PFSK-1 (cell line): ENCODE measurements around the gene ANO1.

ENCODE experiments used
- FOXP2 ChIP-seq: optimal IDR thresholded peaks from 2 replicates; pipeline ENCODE3; 2011; ENCODE audit warnings: borderline replicate concordance, control low read depth, inconsistent platforms; ENCODE audit not compliant: insufficient read depth; ENCODE audit errors: extremely low read length, extremely low read depth
- POLR2AphosphoS5 ChIP-seq: IDR thresholded peaks from 2 replicates; pipeline ENCODE4 v1.6.1; 2012; ENCODE audit warnings: low read depth, mild to moderate bottlenecking, control low read depth, low read length, moderate library complexity
- SIN3A ChIP-seq: IDR thresholded peaks from 2 replicates; pipeline ENCODE4 v1.6.1; 2012; ENCODE audit warnings: mild to moderate bottlenecking, low read length, moderate library complexity, borderline replicate concordance; ENCODE audit not compliant: insufficient read depth
- TAF1 ChIP-seq: IDR thresholded peaks from 2 replicates; pipeline ENCODE4 v1.6.1; 2012; ENCODE audit warnings: low read length, control low read depth, borderline replicate concordance; ENCODE audit not compliant: insufficient read depth
- TF ChIP-seq, protein P1 (sequence below), 2 experiments: IDR thresholded peaks; 2 replicates each; pipeline versions ENCODE4 v1.6.1 to v1.8.0; 2011 to 2012; ENCODE audit warnings: low read depth in 2 of 2, low read length in 2 of 2, control low read depth in 1 of 2, inconsistent platforms in 1 of 2, mild to moderate bottlenecking in 1 of 2, moderate library complexity in 1 of 2; ENCODE audit not compliant: insufficient read depth in 1 of 2

ANO1 gene

DNA sequence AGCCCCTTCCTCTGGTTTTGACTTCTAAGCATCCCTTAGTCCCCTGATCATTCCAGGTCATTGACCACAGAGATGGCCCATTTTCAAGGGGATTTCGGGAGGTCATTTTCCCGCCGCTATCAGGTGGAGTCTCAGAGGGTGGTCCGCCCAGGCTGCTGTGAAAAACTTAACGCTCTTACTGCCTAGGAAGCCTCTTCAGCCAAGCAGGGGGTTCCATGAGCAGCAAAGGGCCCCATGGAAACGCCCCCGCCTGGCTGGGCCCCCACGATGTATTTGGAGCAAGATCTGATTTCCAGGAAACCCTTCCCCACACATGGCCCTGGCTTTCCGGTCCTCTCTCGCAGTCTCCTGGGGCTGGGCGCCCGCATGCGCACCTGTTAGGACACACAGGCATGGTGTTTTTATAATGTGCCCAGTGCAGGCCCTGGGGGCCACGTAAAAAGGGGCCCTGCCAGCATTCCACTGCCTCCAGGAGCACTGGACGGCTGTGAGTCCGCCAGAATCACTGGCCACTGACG lies 32.5 kb downstream of the ANO1 start:
- TF ChIP-seq, protein P1, sequence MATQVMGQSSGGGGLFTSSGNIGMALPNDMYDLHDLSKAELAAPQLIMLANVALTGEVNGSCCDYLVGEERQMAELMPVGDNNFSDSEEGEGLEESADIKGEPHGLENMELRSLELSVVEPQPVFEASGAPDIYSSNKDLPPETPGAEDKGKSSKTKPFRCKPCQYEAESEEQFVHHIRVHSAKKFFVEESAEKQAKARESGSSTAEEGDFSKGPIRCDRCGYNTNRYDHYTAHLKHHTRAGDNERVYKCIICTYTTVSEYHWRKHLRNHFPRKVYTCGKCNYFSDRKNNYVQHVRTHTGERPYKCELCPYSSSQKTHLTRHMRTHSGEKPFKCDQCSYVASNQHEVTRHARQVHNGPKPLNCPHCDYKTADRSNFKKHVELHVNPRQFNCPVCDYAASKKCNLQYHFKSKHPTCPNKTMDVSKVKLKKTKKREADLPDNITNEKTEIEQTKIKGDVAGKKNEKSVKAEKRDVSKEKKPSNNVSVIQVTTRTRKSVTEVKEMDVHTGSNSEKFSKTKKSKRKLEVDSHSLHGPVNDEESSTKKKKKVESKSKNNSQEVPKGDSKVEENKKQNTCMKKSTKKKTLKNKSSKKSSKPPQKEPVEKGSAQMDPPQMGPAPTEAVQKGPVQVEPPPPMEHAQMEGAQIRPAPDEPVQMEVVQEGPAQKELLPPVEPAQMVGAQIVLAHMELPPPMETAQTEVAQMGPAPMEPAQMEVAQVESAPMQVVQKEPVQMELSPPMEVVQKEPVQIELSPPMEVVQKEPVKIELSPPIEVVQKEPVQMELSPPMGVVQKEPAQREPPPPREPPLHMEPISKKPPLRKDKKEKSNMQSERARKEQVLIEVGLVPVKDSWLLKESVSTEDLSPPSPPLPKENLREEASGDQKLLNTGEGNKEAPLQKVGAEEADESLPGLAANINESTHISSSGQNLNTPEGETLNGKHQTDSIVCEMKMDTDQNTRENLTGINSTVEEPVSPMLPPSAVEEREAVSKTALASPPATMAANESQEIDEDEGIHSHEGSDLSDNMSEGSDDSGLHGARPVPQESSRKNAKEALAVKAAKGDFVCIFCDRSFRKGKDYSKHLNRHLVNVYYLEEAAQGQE (IDR thresholded peaks at IDR 0.05; ENCODE audit: insufficient read depth in 1 of 2, low read depth in 2 of 2, low read length in 2 of 2), result no peak
- no peak for TF ChIP-seq FOXP2
- TF ChIP-seq SIN3A, result no peak
- no peak for TF ChIP-seq TAF1
- TF ChIP-seq POLR2AphosphoS5, result no peak

DNA sequence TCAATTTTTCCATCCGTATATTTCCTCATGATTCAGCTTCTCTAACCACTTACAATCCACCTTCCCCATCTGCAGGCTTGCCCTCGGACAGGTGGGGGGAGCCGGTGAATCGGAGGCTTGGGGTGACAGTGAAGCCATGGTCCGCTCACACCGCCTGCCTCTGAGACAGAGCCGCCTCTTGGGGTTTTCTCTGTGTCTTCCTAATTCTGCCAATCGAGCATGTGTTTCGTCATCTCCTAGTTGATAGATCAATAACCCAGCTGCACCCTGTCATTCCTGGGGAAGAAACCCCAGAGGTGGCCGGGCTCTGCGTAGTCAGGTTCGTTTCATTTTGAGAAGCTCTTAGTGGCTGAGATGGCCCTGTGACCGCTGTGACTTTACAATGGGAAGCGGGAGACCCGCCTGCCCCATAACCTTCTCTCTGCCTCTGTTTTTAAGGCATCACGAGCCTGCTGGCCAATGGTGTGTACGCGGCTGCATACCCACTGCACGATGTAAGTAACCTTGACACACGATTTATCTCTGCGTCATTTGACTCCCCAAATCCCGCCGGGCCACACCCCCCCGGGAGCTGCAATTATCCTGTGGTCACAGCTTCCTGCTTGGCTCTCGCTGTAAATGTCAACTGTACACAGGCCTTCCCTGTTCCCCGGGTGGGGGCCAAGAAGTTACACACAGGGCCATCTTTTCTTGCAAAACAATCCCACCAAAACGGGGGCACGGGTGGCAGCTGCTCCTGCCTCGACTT lies 33.3 kb downstream of the ANO1 start:
- TF ChIP-seq, protein P1 (IDR thresholded peaks at IDR 0.05; ENCODE audit: insufficient read depth in 1 of 2, low read depth in 2 of 2, low read length in 2 of 2), result no peak
- TF ChIP-seq POLR2AphosphoS5, result no peak
- no peak for TF ChIP-seq TAF1
- no peak for TF ChIP-seq FOXP2
- TF ChIP-seq SIN3A, result no peak

DNA sequence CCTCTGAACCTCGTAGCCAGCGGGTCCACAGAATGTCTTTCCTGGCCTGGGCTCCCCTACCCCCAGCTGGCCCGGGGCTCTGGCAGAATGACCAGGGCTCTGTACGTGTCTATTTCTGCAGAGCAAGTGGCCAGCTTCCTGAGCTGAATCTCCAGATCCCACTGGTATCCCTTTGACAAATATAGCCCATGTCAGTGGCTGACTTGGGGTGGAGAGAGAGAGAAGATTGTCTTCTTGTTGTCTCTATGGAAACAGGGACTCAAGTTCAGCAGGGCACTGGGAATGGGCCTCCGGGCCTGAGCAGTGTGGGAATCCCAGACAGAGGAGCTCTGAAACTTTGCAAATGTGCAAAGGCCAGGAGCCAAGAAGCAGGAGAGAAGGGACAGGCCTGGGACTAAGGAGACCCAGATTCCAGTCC lies 33.9 kb downstream of the ANO1 start:
- TF ChIP-seq SIN3A (no peak), TAF1 (no peak), POLR2AphosphoS5 (no peak), FOXP2 (no peak)
- TF ChIP-seq, protein P1 (IDR thresholded peaks at IDR 0.05; ENCODE audit: insufficient read depth in 1 of 2, low read depth in 2 of 2, low read length in 2 of 2), result no peak

DNA sequence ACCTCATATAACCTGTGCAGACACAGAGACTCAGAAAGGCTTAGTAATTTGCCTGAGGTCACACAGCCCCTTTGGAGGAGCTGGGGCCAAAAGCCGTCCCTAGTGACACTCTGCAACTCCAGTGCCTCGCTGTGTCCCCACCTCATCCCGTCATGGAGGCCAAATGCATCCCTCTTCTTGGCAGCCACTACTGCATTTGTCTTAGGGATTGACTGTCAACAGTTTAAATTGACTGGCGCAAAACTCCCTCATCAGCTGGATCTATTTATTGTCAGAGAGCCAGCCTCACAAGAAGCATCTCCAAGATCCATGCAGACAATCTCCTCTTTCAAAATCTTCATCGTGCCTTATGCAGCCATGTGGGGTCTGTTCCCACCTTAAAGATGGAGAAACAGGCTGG lies 35.7 kb downstream of the ANO1 start:
- TF ChIP-seq SIN3A (no peak), POLR2AphosphoS5 (no peak), TAF1 (no peak), FOXP2 (no peak)
- TF ChIP-seq, protein P1 (IDR thresholded peaks at IDR 0.05; ENCODE audit: insufficient read depth in 1 of 2, low read depth in 2 of 2, low read length in 2 of 2), result no peak

DNA sequence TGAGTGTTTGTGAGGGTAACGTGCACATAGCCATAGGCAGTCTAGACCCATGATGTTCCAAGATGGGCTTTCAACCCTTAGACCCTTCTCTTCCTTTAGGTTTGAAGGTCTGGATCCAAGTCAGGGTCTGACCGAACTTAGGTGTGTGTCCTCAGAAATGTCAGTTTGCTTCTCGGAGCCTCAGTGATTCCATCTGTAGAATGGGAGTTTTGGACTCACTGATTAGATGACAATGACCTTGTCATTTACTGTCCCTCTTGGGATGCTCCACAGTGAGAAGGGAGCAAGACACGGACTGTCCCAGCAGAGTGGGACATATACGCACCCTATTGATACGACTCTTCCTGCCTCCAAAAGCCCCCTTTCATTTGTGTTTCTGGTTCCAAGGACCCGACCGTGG lies 37.7 kb downstream of the ANO1 start:
- TF ChIP-seq SIN3A (no peak), FOXP2 (no peak), POLR2AphosphoS5 (no peak), TAF1 (no peak)
- TF ChIP-seq, protein P1 (IDR thresholded peaks at IDR 0.05; ENCODE audit: insufficient read depth in 1 of 2, low read depth in 2 of 2, low read length in 2 of 2), result no peak
